Stimulated activated CD4-positive, alpha-beta T cell treated with anti-CD3 and anti-CD28 coated beads, Interleukin-2, amount 100 ng/mL, for 4 hours (primary cell): ENCODE data around the gene SPTBN2.
"Not testable (repeated sequence)": the region's sequence is repeated elsewhere in the genome, so short reads cannot be mapped to it uniquely, and the experiment has no call there.

Experiments used
- DNase-seq: peaks from one replicate; pipeline ENCODE4 v3.0.0-alpha.2; 2020; ENCODE audit warnings: low read depth

Gene SPTBN2

GRCh38 chr11:66724167-66724566 is 4.8 kb downstream of the SPTBN2 start:
- not testable (repeated sequence) for DNase-seq

GRCh38 chr11:66723693-66724092 is 5.3 kb downstream of the SPTBN2 start:
- DNase-seq = no peak

- DNase-seq = no peak
Measured at GRCh38 chr11:66722745-66723651, 6.0 kb downstream of the SPTBN2 start.

- no peak for DNase-seq
Measured at GRCh38 chr11:66721939-66722338, 7.1 kb downstream of the SPTBN2 start.

GRCh38 chr11:66720899-66721470 is 8.0 kb downstream of the SPTBN2 start:
- no peak for DNase-seq

- DNase-seq = peak; percentile 16
Measured at GRCh38 chr11:66720223-66720898, 8.7 kb downstream of the SPTBN2 start.

- no peak for DNase-seq
Measured at GRCh38 chr11:66719111-66719872, 9.7 kb downstream of the SPTBN2 start.

GRCh38 chr11:66718320-66718971 is 10.6 kb downstream of the SPTBN2 start:
- no peak for DNase-seq

GRCh38 chr11:66717925-66718319 is 11.1 kb downstream of the SPTBN2 start:
- no peak for DNase-seq

GRCh38 chr11:66716996-66717395 is 12.0 kb downstream of the SPTBN2 start:
- no peak for DNase-seq

- no peak for DNase-seq
Measured at GRCh38 chr11:66715346-66716085, 13.5 kb downstream of the SPTBN2 start.

- no peak for DNase-seq
Measured at GRCh38 chr11:66713746-66714480, 15.1 kb downstream of the SPTBN2 start.

GRCh38 chr11:66710384-66710930 is 18.6 kb downstream of the SPTBN2 start:
- no peak for DNase-seq

- DNase-seq = no peak
Measured at GRCh38 chr11:66708701-66709100, 20.3 kb downstream of the SPTBN2 start.

- DNase-seq = no peak
Measured at GRCh38 chr11:66708094-66708493, 20.9 kb downstream of the SPTBN2 start.

GRCh38 chr11:66707486-66707885 is 21.5 kb downstream of the SPTBN2 start:
- no peak for DNase-seq

GRCh38 chr11:66706989-66707388 is 22.0 kb downstream of the SPTBN2 start:
- no peak for DNase-seq

GRCh38 chr11:66705587-66706335 is 23.3 kb downstream of the SPTBN2 start:
- no peak for DNase-seq

- DNase-seq = no peak
Measured at GRCh38 chr11:66704659-66705360, 24.2 kb downstream of the SPTBN2 start.
